ENCODE measurements around the gene KIAA0930. TPM values are rescaled to one million over a fixed set of nuclear protein-coding genes. Genes with fewer than 3 reads are reported as not detected.
A peak's percentile ranks its signal among the peaks of the same experiment; 100 is the strongest.

Gene KIAA0930
- total RNA-seq, 2 donors from 2014 or later: 13.0 to 20.4 TPM

GRCh38 chr22:45208993-45209838 lies 31.5 kb downstream of the KIAA0930 start:
- no peaks in the 10 kb centered on the region for H3K36me3 ChIP-seq
- H3K4me1 ChIP-seq: peaks cover 0 to 37% of the 10 kb centered on the region in 2 donors
- H3K4me3 ChIP-seq: no peak overlapping the region
- DNase-seq (ENCODE audit: low spot score): no peak
- TF ChIP-seq, protein P1, sequence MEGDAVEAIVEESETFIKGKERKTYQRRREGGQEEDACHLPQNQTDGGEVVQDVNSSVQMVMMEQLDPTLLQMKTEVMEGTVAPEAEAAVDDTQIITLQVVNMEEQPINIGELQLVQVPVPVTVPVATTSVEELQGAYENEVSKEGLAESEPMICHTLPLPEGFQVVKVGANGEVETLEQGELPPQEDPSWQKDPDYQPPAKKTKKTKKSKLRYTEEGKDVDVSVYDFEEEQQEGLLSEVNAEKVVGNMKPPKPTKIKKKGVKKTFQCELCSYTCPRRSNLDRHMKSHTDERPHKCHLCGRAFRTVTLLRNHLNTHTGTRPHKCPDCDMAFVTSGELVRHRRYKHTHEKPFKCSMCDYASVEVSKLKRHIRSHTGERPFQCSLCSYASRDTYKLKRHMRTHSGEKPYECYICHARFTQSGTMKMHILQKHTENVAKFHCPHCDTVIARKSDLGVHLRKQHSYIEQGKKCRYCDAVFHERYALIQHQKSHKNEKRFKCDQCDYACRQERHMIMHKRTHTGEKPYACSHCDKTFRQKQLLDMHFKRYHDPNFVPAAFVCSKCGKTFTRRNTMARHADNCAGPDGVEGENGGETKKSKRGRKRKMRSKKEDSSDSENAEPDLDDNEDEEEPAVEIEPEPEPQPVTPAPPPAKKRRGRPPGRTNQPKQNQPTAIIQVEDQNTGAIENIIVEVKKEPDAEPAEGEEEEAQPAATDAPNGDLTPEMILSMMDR (IDR thresholded peaks at IDR 0.05): peak in 1 of 2 donors; percentile 56
- H3K27me3 ChIP-seq: no peaks in the 10 kb centered on the region
- no peaks in the 10 kb centered on the region for H3K9me3 ChIP-seq
- H3K27ac ChIP-seq: no peak overlapping the region

DNA sequence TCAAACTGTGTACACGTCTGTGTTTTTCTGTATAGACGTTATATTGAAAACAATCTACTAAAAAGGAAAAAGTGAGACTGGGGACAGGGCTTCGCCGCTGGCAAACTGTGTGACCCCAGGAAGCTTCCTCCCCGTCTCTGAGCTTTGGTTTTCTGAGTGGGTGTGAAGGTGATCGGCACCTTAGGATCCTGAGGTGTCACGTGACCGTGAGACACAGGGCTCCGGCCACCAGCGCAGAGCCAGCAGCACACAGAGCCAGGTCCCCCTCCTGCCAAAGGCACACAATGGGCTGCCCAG lies 32.0 kb downstream of the KIAA0930 start:
- no peak overlapping the region for H3K27ac ChIP-seq
- H3K4me1 ChIP-seq: peaks cover 0 to 36% of the 10 kb centered on the region in 2 donors

DNA sequence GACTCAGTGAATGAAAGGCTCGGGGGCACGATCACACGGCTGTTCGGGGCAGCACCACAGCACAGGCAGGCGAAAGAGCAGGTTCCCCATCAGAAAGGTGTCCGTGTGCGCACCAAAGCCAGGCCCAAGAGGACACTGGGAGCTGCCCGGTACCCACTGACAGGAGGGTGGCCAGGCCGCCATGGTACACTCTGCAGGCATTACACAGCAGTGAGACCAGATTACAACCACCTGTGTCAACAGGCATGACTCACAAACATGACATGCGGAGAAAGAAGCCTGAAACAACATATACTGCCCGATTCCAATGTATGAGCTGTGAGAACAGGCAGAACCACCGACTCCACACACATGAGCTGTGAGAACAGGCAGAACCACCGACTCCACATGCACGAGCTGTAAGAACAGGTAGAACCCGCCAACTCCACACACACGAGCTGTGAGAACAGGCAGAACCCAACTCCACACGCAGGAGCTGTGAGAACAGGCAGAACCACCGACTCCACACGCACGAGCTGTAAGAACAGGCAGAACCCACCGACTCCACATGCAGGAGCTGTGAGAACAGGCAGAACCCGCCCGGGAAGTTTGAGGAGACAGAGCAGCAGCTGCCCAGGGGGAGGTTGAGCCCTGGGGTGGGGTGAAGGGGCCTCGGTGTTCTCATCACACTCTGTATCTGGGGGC lies 32.6 kb downstream of the KIAA0930 start:
- H3K9me3 ChIP-seq: no peaks in the 10 kb centered on the region
- no peak overlapping the region for H3K27ac ChIP-seq
- peaks cover 6% of the 10 kb centered on the region for H3K36me3 ChIP-seq
- no peaks in the 10 kb centered on the region for H3K27me3 ChIP-seq
- H3K4me3 ChIP-seq: no peak overlapping the region
- DNase-seq (ENCODE audit: low spot score): no peak
- peaks cover 0 to 31% of the 10 kb centered on the region in 2 donors for H3K4me1 ChIP-seq
- TF ChIP-seq, protein P1 (IDR thresholded peaks at IDR 0.05): no peak

More for the DNA sequence above, 32.0 kb downstream of the KIAA0930 start:
- DNase-seq (ENCODE audit: low spot score): no peak
- TF ChIP-seq, protein P1 (IDR thresholded peaks at IDR 0.05): no peak
- Histone ChIP-seq H3K4me3 (no peak overlapping the region), H3K27me3 (no peaks in the 10 kb centered on the region), H3K36me3 (peaks cover under 1% of the 10 kb centered on the region), H3K9me3 (no peaks in the 10 kb centered on the region)

- no peak for DNase-seq (ENCODE audit: low spot score)
- Histone ChIP-seq H3K27ac (no peak overlapping the region), H3K4me3 (no peak overlapping the region), H3K27me3 (no peaks in the 10 kb centered on the region), H3K36me3 (peaks cover 12% of the 10 kb centered on the region), H3K4me1 (peaks cover 0 to 25% of the 10 kb centered on the region in 2 donors), H3K9me3 (no peaks in the 10 kb centered on the region)
- TF ChIP-seq, protein P1 (IDR thresholded peaks at IDR 0.05): no peak
Measured at GRCh38 chr22:45207533-45207932, 33.2 kb downstream of the KIAA0930 start.

GRCh38 chr22:45206233-45206632 lies 34.5 kb downstream of the KIAA0930 start:
- peaks cover 13% of the 10 kb centered on the region for H3K36me3 ChIP-seq
- no peak overlapping the region for H3K27ac ChIP-seq
- no peak for DNase-seq (ENCODE audit: low spot score)
- TF ChIP-seq, protein P1 (IDR thresholded peaks at IDR 0.05): no peak
- no peaks in the 10 kb centered on the region for H3K27me3 ChIP-seq
- no peaks in the 10 kb centered on the region for H3K9me3 ChIP-seq
- no peak overlapping the region for H3K4me3 ChIP-seq
- peaks cover 0 to 12% of the 10 kb centered on the region in 2 donors for H3K4me1 ChIP-seq

All from right atrium auricular region (tissue), 2 donors.